Endothelial cell of umbilical vein (primary cell): ENCODE measurements around the gene PYM1. TPM values are rescaled to one million over a fixed set of nuclear protein-coding genes. Genes with fewer than 3 reads are reported as not detected.
"Not testable (repeated sequence)": the region's sequence is repeated elsewhere in the genome, so short reads cannot be mapped to it uniquely, and the experiment has no call there.

Source experiments
- BruUV-seq: library from RNA; stranded (reverse); fragments of 400-500 nt; replicated peaks from 2 replicates; lab custom pipeline; 2021; lab: Mats Ljungman, UMichigan
- CTCF ChIA-PET: fragments of 300-600, 350-600 bp; sonication (Branson Sonifier 250); formaldehyde crosslinking; loops from one replicate; lab custom pipeline; 2021; ENCODE audit warnings: antibody characterized with exemption, inconsistent platforms; lab: Charles Lee
- POLR2A ChIA-PET: fragments of 300-600, 350-600 bp; sonication (Branson Sonifier 250); formaldehyde crosslinking; loops from one replicate; lab custom pipeline; 2021; ENCODE audit warnings: antibody characterized with exemption, inconsistent platforms; lab: Charles Lee
- DNase-seq: peaks from one replicate; pipeline ENCODE4 v3.0.0-alpha.2; 2011; ENCODE audit warnings: low read depth, low spot score
- FAIRE-seq: peaks from 2 replicates; lab custom pipeline; 2011; peaks lifted over from hg19 to GRCh38; lab: Jason Lieb, UNC
- H2AFZ ChIP-seq: 2 replicates; pipeline ENCODE4 v1.6.0; 2012; ENCODE audit warnings: low read depth, low read length, control low read depth, inconsistent platforms
- H3K27ac ChIP-seq: 2 replicates; pipeline ENCODE4 v1.5.1; 2011; ENCODE audit warnings: low read depth, mild to moderate bottlenecking, control low read depth, low read length, moderate library complexity; ENCODE audit not compliant: insufficient read depth
- H3K27me3 ChIP-seq, 2 experiments: 2 replicates each; pipeline versions ENCODE4 v1.6.0 to v1.6.1; 2011; ENCODE audit warnings: low read length in 2 of 2, mixed read lengths in 1 of 2; ENCODE audit not compliant: control insufficient read depth in 2 of 2, insufficient read depth in 2 of 2
- H3K36me3 ChIP-seq, 2 experiments: 2 replicates in 1 of 2; 3 replicates in 1 of 2; pipeline ENCODE4 v1.5.1; 2011; ENCODE audit warnings: low read length in 2 of 2, mild to moderate bottlenecking in 1 of 2, moderate library complexity in 1 of 2; ENCODE audit not compliant: control insufficient read depth in 2 of 2, insufficient read depth in 2 of 2; ENCODE audit errors: extremely low read depth in 1 of 2
- H3K4me1 ChIP-seq: 3 replicates; pipeline ENCODE4 v1.5.1; 2011; ENCODE audit warnings: mild to moderate bottlenecking, low read length; ENCODE audit not compliant: control insufficient read depth, insufficient read depth; ENCODE audit errors: extremely low read depth
- H3K4me2 ChIP-seq: 2 replicates; pipeline ENCODE4 v1.6.1; 2011; ENCODE audit warnings: low read length, control low read depth, mixed read lengths; ENCODE audit not compliant: insufficient read depth
- H3K4me3 ChIP-seq, 3 experiments: fragments of 200-600 bp in 1 of 3; sonication (generic), shearing (Covaris generic) in 1 of 3; replicated peaks in 1 of 3; 2 replicates each; pipeline ENCODE4 v1.5.1; 2011 to 2016; ENCODE audit warnings: control low read depth in 3 of 3, low read length in 3 of 3, mild to moderate bottlenecking in 2 of 3, inconsistent platforms in 1 of 3, low read depth in 1 of 3, moderate library complexity in 1 of 3; ENCODE audit not compliant: insufficient read depth in 1 of 3
- H3K79me2 ChIP-seq: 2 replicates; pipeline ENCODE4 v1.6.0; 2012; ENCODE audit warnings: low read length, inconsistent platforms; ENCODE audit not compliant: control insufficient read depth, insufficient read depth
- H3K9ac ChIP-seq: replicated peaks from 2 replicates; pipeline ENCODE3; 2011; ENCODE audit warnings: low read length, control low read depth; ENCODE audit not compliant: insufficient read depth; ENCODE audit errors: extremely low read depth
- H3K9me1 ChIP-seq: replicated peaks from 3 replicates; pipeline ENCODE4 v1.6.0; 2011; ENCODE audit warnings: mild to moderate bottlenecking, low read length; ENCODE audit not compliant: control insufficient read depth, insufficient read depth; ENCODE audit errors: extremely low read depth
- H3K9me3 ChIP-seq: replicated peaks from 2 replicates; pipeline ENCODE4 v1.5.1; 2012; ENCODE audit warnings: low read length, inconsistent platforms; ENCODE audit not compliant: control insufficient read depth, insufficient read depth
- H4K20me1 ChIP-seq: replicated peaks from 2 replicates; pipeline ENCODE3; 2011; ENCODE audit warnings: mild to moderate bottlenecking, low read length; ENCODE audit not compliant: control insufficient read depth, insufficient read depth; ENCODE audit errors: extremely low read depth
- CTCF ChIP-seq, 2 donors: IDR thresholded peaks; 1 replicate in 1 of 2; 2 replicates in 1 of 2; pipeline ENCODE4 v1.5.1; 2011; ENCODE audit warnings: low read length in 2 of 2, mild to moderate bottlenecking in 2 of 2, moderate library complexity in 2 of 2, control low read depth in 1 of 2, inconsistent platforms in 1 of 2, low read depth in 1 of 2; ENCODE audit not compliant: insufficient read depth in 1 of 2; ENCODE audit errors: extremely low read depth in 1 of 2
- EZH2 ChIP-seq: IDR thresholded peaks from 2 replicates; pipeline ENCODE4 v1.6.1; 2012; ENCODE audit warnings: borderline replicate concordance, low read depth, mild to moderate bottlenecking, moderate library complexity, low read length, inconsistent platforms; ENCODE audit not compliant: severe bottlenecking
- FOS ChIP-seq: IDR thresholded peaks from 2 replicates; pipeline ENCODE4 v1.6.1; 2011; ENCODE audit warnings: mild to moderate bottlenecking, low read length, moderate library complexity, borderline replicate concordance; ENCODE audit not compliant: insufficient read depth
- GATA2 ChIP-seq: IDR thresholded peaks from 2 replicates; pipeline ENCODE4 v1.7.0; 2011; ENCODE audit warnings: low read depth, mild to moderate bottlenecking, moderate library complexity, mixed read lengths, low read length; ENCODE audit not compliant: insufficient read length, insufficient read depth
- JUN ChIP-seq: IDR thresholded peaks from 2 replicates; pipeline ENCODE4 v1.6.1; 2011; ENCODE audit warnings: borderline replicate concordance, low read depth; ENCODE audit not compliant: insufficient read length, insufficient read depth
- MYC ChIP-seq: IDR thresholded peaks from one replicate; pipeline ENCODE4 v1.6.1; 2011; ENCODE audit warnings: mild to moderate bottlenecking, low read depth, low read length
- POLR2A ChIP-seq: IDR thresholded peaks from 2 replicates; pipeline ENCODE4 v1.6.1; 2012; ENCODE audit warnings: low read depth, mild to moderate bottlenecking, control low read depth, low read length
- POLR2AphosphoS5 ChIP-seq: IDR thresholded peaks from 2 replicates; pipeline ENCODE4 v1.6.1; 2012; ENCODE audit warnings: low read depth, mild to moderate bottlenecking, control low read depth, low read length, moderate library complexity; ENCODE audit not compliant: insufficient read depth
- dilution Hi-C: fragments of 300-500 bp; cut with MboI; formaldehyde crosslinking; loops from one replicate; pipeline ENCODE4 v1.15.0; 2019; ENCODE audit warnings: low sequenced_read_pairs; ENCODE audit not compliant: extremely low pct_ligation_motif_present
- intact Hi-C: fragments of 100-400 bp; cut with micrococcal nuclease; formaldehyde crosslinking; loops from one replicate; pipeline ENCODE4 v1.10.0; 2022
- polyA plus RNA-seq, 4 experiments: library from polyadenylated mRNA; depleted of rRNA in 3 of 4; stranded (reverse) in 3 of 4; unstranded in 1 of 4; fragments of >200 nt; gene quantifications; 2 replicates each; pipeline versions ENCODE4 v1.2.1 to v1.2.3, GENCODE V29; 2011 to 2012; ENCODE audit warnings: missing spikeins in 1 of 4
- total RNA-seq: library from RNA; stranded (reverse); gene quantifications from 2 replicates; pipeline ENCODE4 v1.2.3, GENCODE V29; 2021
- TF ChIP-seq, protein P1 (sequence below): IDR thresholded peaks from 2 replicates; pipeline ENCODE4 v1.6.1; 2011; ENCODE audit not compliant: insufficient read depth, insufficient read length

The PYM1 gene
- total and polyA plus RNA-seq, 2 donors (not counting 3 experiments of a cell fraction or from before 2014, with no cell fraction given) = 18.7 to 23.5 TPM

DNA sequence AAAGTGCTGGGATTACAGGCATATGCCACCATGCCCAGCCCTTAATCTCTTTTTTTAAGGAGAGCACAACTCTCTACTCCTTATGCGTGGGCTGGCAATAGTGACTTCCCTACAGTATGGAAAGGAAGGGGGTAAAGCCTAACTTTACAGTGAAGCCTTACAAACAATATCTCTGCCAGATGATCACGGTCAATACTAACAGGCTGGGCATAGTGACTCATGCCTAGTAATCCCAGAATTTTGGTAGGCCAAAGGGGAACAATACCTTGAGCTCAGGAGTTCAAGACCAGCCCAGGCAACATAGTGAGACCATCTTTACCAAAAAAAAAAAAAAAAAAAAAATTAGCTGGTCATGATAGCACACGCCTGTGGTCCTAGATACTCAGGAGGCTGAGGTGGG lies 5.6 kb downstream of the PYM1 start:
- Histone ChIP-seq H3K4me3 (no peak overlapping the region), H4K20me1 (no peaks in the 10 kb centered on the region), H3K9me3 (no peaks in the 10 kb centered on the region), H3K79me2 (peaks cover 41% of the 10 kb centered on the region), H3K36me3 (no peaks in the 10 kb centered on the region), H3K4me2 (no peak overlapping the region), H3K4me1 (peaks cover 9% of the 10 kb centered on the region), H3K27ac (no peak overlapping the region), H2AFZ (no peak overlapping the region), H3K27me3 (no peaks in the 10 kb centered on the region), H3K9me1 (no peaks in the 10 kb centered on the region), H3K9ac (no peak overlapping the region)
- intact Hi-C loops (no loop called here), dilution Hi-C loops (no loop called here)
- no peak for TF ChIP-seq FOS
- no peak for TF ChIP-seq MYC
- no peak for TF ChIP-seq EZH2
- TF ChIP-seq, protein P1, sequence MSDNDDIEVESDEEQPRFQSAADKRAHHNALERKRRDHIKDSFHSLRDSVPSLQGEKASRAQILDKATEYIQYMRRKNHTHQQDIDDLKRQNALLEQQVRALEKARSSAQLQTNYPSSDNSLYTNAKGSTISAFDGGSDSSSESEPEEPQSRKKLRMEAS = no peak
- TF ChIP-seq POLR2AphosphoS5 = no peak
- no peak for TF ChIP-seq GATA2
- TF ChIP-seq JUN = no peak
- TF ChIP-seq POLR2A = no peak
- no peak for TF ChIP-seq CTCF (IDR thresholded peaks at IDR 0.05; ENCODE audit: extremely low read depth in 1 of 2, insufficient read depth in 1 of 2, low read depth in 1 of 2, low read length in 2 of 2)
- ChIA-PET CTCF (interaction anchor here (0.6 to 1.4 kb wide), 4 partner anchors 11 to 97 kb away, joined by 3 to 4 read pairs (median 3); no protein-coding TSS in a partner anchor), POLR2A (no interaction called here)
- DNase-seq = no peak
- FAIRE-seq = no peak
- no TSS peak for BruUV-seq

DNA sequence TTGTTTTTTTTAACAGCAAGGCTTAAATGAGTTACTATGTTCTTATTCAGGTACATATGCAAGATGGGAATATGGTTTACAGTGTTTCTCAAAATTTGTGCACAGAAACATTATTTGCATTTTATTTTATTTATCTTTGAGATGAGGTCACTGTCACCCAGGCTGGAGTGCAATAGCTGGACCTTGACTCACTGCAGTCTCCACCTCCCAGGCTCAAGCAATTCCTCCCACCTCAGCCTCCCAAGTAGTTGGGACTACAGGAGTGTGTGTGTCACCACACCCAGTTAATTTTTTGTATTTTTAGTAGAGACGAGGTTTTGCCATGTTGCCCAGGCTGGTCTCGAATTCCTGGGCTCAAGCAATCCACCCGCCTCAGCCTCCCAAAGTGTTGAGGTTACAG lies 8.7 kb downstream of the PYM1 start:
- H3K27me3 ChIP-seq, H3K36me3 ChIP-seq, H3K4me2 ChIP-seq, dilution Hi-C loops, H3K9me3 ChIP-seq, H4K20me1 ChIP-seq, POLR2A ChIA-PET, CTCF ChIA-PET, H3K4me3 ChIP-seq, FAIRE-seq, DNase-seq, intact Hi-C loops, H3K9me1 ChIP-seq, H3K27ac ChIP-seq, H2AFZ ChIP-seq, BruUV-seq, H3K9ac ChIP-seq: not testable (repeated sequence)
- Histone ChIP-seq H3K4me1 (peaks cover 12% of the 10 kb centered on the region), H3K79me2 (peaks cover 26% of the 10 kb centered on the region)
